GM10248 (cell line): ENCODE data around the gene F8A3.

Source experiments
- CTCF ChIA-PET: fragments of 300-600 bp; sonication (Branson Sonifier 250); formaldehyde crosslinking; extraction: SDS; loops from one replicate; lab custom pipeline; 2021; ENCODE audit warnings: antibody characterized with exemption; lab: Yijun Ruan, JAX
- POLR2A ChIA-PET: fragments of 350-650 bp; sonication (Branson Sonifier 250); formaldehyde crosslinking; extraction: SDS; loops from one replicate; lab custom pipeline; 2020; ENCODE audit warnings: antibody characterized with exemption; lab: Yijun Ruan, JAX
- DNase-seq: peaks from one replicate; pipeline ENCODE4 v3.0.0; 2012; ENCODE audit errors: extremely low spot score
- CTCF ChIP-seq: IDR thresholded peaks from 2 replicates; pipeline ENCODE4 v1.5.1; 2012; ENCODE audit warnings: mild to moderate bottlenecking, low read depth; ENCODE audit errors: extremely low read depth, missing control alignments, control extremely low read depth

F8A3 gene

GRCh38 chrX:155434906-155435743, 23.3 kb downstream of the F8A3 start:
- no peak for TF ChIP-seq CTCF
- ChIA-PET POLR2A (no interaction called here), CTCF (no interaction called here)
- no peak for DNase-seq

GRCh38 chrX:155417769-155418168, 40.7 kb downstream of the F8A3 start:
- ChIA-PET CTCF (no interaction called here), POLR2A (no interaction called here)
- no peak for TF ChIP-seq CTCF
- DNase-seq: no peak
